Bone marrow (tissue), 2 donors: Measurements from ENCODE around the gene ANXA11.

Experiments
- DNase-seq, 2 donors: peaks; one replicate each; lab custom pipeline; 2025; lab: John Stamatoyannopoulos, UW

Gene ANXA11

GRCh38 chr10:80187465-80188409, 17.6 kb downstream of the ANXA11 start:
- DNase-seq, result peak in 1 of 2 donors; percentile 85

DNA sequence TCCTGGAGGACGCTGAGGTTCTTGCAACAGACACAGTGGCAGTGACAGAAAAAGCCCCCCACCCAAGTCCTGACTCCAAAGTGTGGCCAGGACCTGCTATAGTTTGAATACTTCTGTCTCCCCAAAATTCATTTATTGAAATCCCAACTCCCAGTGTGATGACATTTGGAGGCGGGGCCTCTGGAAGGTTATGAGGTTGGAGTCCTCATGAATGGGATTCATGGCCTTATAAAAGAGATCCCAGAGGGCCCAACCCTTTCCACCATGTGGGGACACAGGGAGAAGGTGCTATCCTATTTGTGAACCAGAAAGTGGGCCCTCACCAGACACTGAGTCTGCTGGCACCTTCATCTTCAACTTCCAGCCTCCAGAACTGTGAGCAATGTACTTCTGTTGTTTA, 18.3 kb downstream of the ANXA11 start:
- no peak for DNase-seq

- DNase-seq, result no peak
These were observed 18.8 kb downstream of the ANXA11 start for GRCh38 chr10:80186364-80187012.

DNA sequence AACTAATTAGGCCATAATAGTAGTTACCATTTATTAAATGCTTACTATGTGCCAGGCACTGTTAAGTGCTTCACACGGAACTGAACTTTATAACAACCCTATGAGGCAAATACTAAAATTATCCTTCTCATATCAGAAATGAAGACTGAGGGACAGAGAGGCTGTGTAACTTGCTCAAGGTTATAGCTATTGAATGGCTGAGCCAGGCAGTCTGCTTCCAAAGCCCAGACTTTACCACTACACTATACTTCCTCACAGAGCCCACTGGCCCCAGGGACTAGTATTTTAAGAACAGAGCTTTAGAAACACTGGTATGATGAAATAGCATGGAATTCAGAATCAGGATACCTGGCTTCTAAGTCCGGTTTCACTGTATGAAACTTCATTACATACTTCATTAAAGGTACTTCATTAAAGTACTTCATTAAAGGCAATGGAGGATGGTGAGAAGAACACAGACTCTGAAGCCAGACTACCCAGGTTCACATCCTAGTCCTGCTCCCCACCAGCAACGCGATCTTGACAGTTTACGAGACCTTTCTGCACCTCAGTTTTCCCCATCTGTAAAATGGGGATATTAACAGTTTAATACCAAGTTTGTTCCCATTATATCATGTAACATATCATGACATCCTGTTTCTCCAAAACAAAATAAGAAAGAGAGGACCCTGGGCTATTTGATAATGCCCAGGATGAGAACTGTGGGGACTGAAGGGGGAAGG, 19.6 kb downstream of the ANXA11 start:
- no peak for DNase-seq

- DNase-seq, result no peak
These were observed 21.0 kb downstream of the ANXA11 start for GRCh38 chr10:80184291-80184690.

- no peak for DNase-seq
These were observed 21.9 kb downstream of the ANXA11 start for GRCh38 chr10:80183436-80183835.

- DNase-seq, result no peak
These were observed 22.4 kb downstream of the ANXA11 start for GRCh38 chr10:80182986-80183385.

GRCh38 chr10:80177781-80178636, 27.3 kb downstream of the ANXA11 start:
- no peak for DNase-seq

DNA sequence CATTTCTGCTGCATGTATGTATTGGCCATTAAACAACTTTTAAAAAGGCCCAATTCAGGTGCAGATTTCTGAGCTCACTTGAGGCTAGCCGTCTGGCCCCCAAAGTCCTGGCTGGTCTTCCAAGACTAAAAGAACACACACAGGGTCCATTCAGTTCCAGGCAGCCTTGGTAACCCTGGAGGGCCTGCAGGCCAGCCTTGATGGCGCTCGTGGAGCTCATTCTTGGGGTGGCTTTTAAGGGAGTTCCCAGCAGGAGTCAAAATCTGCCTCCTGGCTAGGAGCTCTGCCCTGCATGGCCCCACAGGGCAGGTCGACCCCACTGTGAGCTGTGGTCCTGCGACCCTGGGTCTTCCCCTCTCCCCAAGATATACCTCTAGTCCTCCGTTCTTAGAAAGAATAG, 28.8 kb downstream of the ANXA11 start:
- DNase-seq, result no peak

GRCh38 chr10:80174641-80175395, 30.5 kb downstream of the ANXA11 start:
- DNase-seq, result no peak

- no peak for DNase-seq
These were observed 31.9 kb downstream of the ANXA11 start for GRCh38 chr10:80173466-80173865.

- DNase-seq, result no peak
These were observed 32.4 kb downstream of the ANXA11 start for GRCh38 chr10:80172896-80173295.

GRCh38 chr10:80171248-80171660, 34.1 kb downstream of the ANXA11 start:
- DNase-seq, result no peak

DNA sequence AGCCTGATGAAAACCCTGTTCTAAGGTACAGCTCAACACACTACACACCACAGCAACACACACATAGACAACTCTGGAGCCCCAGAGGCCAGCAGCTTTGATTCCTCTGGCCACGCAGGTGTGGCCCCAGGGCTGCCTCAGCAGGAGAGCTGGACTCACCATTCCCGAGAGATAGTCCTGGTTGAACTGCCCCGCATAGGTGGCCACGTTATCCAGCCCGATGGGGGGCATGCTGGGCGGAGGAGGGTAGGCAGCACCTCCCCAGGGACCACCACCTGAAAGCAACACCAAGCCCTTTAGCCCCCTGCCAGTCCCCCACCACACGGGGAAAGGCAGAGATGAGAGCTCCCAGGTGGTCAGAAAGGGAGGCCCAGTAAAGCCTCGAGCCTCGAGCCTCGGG, 34.7 kb downstream of the ANXA11 start:
- no peak for DNase-seq

DNA sequence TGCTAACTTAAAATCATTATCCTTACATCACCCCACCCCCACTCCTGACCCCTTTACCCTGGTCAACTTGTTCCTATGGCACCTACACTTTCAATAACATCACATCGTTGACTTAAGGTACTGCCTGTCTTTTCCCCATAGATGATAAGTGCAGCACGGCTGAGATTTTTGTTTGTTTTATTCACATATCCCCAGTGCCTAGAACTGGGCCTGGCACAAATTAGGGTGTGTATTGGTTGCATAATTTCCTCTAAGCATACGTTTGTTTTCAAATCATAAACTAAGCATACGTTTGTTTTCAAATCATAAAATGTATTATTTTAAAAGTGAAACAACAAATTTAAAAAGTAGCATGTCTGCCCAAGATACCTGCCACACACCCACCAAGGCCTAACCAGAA, 35.3 kb downstream of the ANXA11 start:
- DNase-seq, result no peak

GRCh38 chr10:80168679-80169380, 36.5 kb downstream of the ANXA11 start:
- no peak for DNase-seq

DNA sequence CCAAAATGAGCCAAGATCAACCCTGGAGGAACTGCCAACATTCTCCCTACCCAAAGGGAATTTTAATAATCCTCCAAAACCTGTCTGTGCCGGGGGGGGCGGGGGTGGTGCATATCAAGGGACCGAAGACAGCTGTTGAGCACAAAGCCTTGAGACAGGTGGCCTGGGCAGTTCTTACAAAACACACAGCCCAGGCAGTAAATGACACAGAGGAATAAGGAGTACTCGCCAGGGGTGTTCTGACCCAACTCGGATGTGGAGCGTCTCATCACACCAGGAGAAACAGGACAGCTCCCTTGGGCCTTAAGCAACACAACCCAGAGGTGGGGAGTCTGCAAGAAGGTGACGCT, 37.2 kb downstream of the ANXA11 start:
- DNase-seq, result no peak

DNA sequence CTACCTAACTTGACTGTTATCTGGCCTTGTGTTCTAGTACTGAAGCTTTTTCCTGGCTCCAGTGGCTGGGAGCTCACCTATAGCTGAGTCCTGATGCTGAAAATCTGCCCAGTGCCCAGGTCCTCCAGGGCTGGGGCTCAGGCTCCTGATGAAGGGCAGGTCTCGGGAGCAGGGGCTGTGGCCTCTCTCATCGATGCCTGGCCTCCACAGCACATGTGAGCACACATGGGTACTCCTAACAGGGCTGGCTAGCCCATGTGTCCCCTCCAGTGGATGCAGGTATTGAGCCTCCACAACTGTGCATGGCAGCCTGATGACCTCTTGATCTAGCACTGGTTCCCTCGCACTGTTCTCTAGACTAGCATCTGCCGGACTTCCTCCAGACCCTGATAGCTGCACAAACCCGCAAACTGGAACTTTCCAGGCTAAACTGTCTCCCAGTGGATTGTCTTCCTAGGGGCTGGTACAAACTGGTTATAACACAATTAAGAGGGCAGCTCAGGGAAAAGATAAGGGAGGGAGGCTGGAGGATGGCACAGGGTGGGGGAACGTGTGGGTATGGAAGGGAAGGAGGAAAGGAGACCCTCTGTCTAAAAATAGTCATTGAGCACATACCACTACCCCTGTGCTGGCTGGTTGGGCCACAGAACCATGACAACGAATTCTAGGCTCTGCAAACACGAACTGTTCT, 37.7 kb downstream of the ANXA11 start:
- no peak for DNase-seq

- DNase-seq, result no peak
These were observed 38.5 kb downstream of the ANXA11 start for GRCh38 chr10:80166581-80167470.
